Muscle layer of duodenum (tissue), 2 donors: ENCODE data around the gene NOVA1.
A peak's percentile ranks its signal among the peaks of the same experiment; 100 is the strongest.

ENCODE experiments used
- H3K27ac ChIP-seq: one replicate; pipeline ENCODE4 v1.7.0; 2013; ENCODE audit warnings: mild to moderate bottlenecking, low read length
- H3K27me3 ChIP-seq: one replicate; pipeline ENCODE4 v1.7.0; 2013; ENCODE audit warnings: low read depth, mild to moderate bottlenecking, control low read depth, low read length
- H3K36me3 ChIP-seq, 2 donors: one replicate each; pipeline ENCODE4 v1.7.0; 2013; ENCODE audit warnings: low read length in 2 of 2, control low read depth in 1 of 2, mild to moderate bottlenecking in 1 of 2; ENCODE audit not compliant: insufficient read depth in 2 of 2, control insufficient read depth in 1 of 2
- H3K4me1 ChIP-seq, 2 donors: one replicate each; pipeline ENCODE4 v1.7.0; 2013; ENCODE audit warnings: low read length in 2 of 2, mild to moderate bottlenecking in 2 of 2, control low read depth in 1 of 2, moderate library complexity in 1 of 2; ENCODE audit not compliant: insufficient read depth in 2 of 2, control insufficient read depth in 1 of 2
- H3K4me3 ChIP-seq, 2 donors: one replicate each; pipeline ENCODE4 v1.7.0; 2013; ENCODE audit warnings: low read length in 2 of 2, low read depth in 1 of 2, mild to moderate bottlenecking in 1 of 2
- H3K9me3 ChIP-seq, 2 donors: one replicate each; pipeline ENCODE4 v1.7.0; 2013; ENCODE audit warnings: low read length in 2 of 2, control low read depth in 1 of 2, mild to moderate bottlenecking in 1 of 2; ENCODE audit not compliant: control insufficient read depth in 1 of 2
- donor health status: healthy.

Gene NOVA1

DNA sequence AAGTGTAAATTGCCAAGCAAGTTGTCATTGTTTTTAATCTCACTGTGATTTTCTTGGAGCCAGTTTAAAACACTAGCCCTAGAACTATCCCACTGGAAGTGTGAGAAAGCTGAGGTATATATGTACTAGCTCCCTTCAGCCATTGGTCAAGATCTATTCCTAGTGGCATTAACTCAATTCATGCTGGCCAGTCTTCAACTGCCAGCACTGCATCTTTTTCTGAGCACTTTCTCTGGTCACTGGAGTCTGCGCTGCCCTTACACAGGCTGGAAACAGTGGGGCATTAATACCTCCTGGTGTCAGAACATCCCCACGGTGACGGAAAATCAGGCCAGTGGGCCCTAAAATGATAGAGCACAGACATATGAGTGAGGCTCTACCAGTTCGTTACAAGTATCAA, 4.0 kb upstream of the NOVA1 start:
- no peaks in the 10 kb centered on the region for H3K9me3 ChIP-seq
- no peaks in the 10 kb centered on the region for H3K36me3 ChIP-seq
- H3K4me3 ChIP-seq: no peak overlapping the region
- H3K27ac ChIP-seq: no peak overlapping the region
- no peaks in the 10 kb centered on the region for H3K4me1 ChIP-seq
- no peaks in the 10 kb centered on the region for H3K27me3 ChIP-seq

DNA sequence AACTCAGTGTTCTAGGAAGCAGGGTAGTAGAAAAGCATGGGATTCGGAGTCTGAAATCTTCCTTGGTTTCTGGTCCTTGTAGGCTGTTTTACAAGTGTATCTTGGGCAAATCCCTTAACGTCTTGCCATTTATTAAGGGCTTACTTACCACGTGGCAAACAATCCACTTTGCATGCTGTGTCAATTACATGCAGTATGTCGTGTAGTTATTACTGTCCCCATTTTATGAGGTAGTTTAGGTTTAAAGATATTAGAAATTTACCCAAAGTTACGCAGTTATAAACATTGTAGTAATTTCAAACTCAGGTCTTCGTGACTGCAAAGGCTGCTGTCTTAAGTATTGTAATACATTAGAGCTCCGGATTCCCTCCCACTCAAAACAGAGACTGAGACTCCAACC, 1.5 kb upstream of the NOVA1 start:
- peaks cover 0 to 8% of the 10 kb centered on the region in 2 donors for H3K4me1 ChIP-seq
- no peak overlapping the region for H3K27ac ChIP-seq
- H3K27me3 ChIP-seq: no peaks in the 10 kb centered on the region
- H3K36me3 ChIP-seq: no peaks in the 10 kb centered on the region
- H3K9me3 ChIP-seq: no peaks in the 10 kb centered on the region
- H3K4me3 ChIP-seq: peak overlapping the region in 1 of 2 donors; percentile 85

DNA sequence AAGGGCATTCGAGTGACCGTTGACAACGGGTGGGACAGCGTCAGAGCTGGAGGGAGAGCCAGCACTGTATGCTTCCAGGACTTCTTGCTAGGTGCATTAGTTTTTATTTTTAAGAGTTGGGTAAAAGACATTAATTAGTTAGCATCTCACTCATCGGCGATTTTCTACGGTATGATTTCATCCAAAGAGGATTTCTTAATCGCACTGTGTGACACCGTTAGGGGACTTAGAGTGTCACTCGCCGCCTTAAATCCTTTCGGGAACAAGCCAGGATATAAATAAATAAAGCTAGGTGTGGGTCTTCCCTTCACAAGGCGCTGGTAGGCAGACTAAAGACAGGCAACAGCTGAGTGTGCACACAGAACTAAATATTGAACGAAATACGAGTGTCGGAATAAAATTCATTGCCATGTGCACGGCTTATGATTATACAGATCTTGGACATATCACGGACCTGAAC, 869 bp upstream of the NOVA1 start:
- Histone ChIP-seq H3K4me1 (peaks cover 0 to 8% of the 10 kb centered on the region in 2 donors), H3K9me3 (no peaks in the 10 kb centered on the region), H3K36me3 (no peaks in the 10 kb centered on the region), H3K27ac (peak overlapping the region; percentile 30), H3K27me3 (no peaks in the 10 kb centered on the region), H3K4me3 (peak overlapping the region; percentile 63 to 85)

DNA sequence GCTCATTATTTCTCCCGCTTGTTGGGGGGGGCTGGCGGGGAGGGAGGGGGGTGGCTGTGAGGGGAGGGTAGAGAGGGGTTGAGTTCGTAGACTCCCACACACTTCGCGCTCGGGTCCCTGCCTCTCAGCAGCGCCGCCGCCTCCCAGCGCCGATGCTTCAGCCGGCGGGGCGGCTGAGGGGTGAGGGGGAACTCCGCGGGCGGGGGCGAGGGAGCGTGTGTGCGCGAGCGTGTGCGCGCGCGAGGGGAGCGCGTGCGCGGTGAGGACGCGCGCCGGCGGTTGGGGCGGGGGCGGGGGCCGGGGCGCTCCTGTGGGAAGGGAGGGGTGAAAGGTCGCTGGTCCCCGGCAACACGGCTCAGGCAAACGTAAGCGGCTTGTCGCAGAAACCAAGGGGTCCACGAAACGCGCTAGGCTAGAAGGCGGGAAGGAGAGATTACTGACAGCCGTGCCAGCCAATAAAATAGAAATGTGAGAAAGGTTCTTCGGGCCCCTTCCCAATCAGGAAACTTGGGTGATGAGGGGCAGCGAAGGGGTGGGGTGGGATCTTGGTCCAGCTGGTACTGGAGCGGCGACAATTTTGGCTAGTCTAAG, 343 bp upstream of the NOVA1 start:
- peaks cover 0 to 8% of the 10 kb centered on the region in 2 donors for H3K4me1 ChIP-seq
- peak overlapping the region; percentile 30 for H3K27ac ChIP-seq
- H3K9me3 ChIP-seq: no peaks in the 10 kb centered on the region
- H3K27me3 ChIP-seq: no peaks in the 10 kb centered on the region
- peak overlapping the region; percentile 63 to 85 for H3K4me3 ChIP-seq
- H3K36me3 ChIP-seq: no peaks in the 10 kb centered on the region

DNA sequence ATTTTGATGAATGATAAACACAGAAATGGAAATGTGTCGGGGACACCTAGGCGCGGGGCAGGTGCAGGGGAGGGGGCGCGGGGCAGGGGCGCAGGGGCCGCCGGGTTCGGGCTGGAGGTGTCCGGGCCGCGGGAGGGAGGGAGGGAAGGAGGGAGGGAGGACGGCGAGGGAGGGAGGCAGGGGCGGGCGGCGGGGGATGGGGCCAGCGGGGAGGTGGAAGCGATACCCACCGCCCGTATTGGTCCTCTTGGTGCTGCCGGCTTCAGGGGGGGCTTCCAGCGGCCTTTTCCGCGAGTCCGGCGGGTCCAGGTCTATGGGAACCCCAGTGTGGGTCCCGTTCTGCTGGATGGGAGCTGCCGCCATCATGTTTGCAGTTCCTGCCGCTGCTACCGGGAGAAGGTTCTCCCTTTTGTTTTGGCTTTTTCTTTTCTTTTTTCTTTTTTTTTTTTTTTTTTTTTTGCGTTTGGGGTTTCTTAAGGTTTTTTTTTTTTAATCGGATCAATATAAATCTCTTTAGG, 703 bp downstream of the NOVA1 start:
- Histone ChIP-seq H3K9me3 (no peaks in the 10 kb centered on the region), H3K36me3 (no peaks in the 10 kb centered on the region), H3K4me3 (peak overlapping the region; percentile 66 to 85), H3K27me3 (no peaks in the 10 kb centered on the region), H3K27ac (peak overlapping the region; percentile 45), H3K4me1 (peaks cover 0 to 8% of the 10 kb centered on the region in 2 donors)

DNA sequence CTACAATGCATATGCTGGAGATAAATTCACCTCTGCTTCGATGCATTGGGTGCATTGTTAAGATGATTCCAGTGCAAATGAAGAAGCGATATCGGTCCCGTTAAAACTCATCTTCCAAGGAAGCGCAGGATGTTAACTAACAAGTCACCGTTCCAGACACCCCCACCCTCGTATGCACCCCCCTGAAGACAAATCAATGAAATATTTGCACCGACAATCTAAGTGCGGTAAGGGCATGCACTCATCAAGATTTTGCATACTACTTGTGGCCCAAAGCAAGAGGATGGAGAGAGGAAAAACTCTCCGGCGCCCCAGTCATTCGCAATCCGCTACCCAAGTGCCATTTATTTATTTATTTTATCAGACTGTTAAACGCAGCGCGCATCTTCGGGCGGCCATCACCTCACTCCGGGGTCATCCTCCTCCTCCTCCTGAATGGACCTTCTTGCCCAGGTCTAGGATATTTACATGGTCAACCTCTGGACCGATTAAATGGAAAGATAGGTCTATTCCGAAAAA, 1.2 kb downstream of the NOVA1 start:
- no peaks in the 10 kb centered on the region for H3K9me3 ChIP-seq
- H3K27me3 ChIP-seq: no peaks in the 10 kb centered on the region
- H3K36me3 ChIP-seq: no peaks in the 10 kb centered on the region
- peak overlapping the region; percentile 66 to 85 for H3K4me3 ChIP-seq
- peaks cover 0 to 8% of the 10 kb centered on the region in 2 donors for H3K4me1 ChIP-seq
- H3K27ac ChIP-seq: no peak overlapping the region

DNA sequence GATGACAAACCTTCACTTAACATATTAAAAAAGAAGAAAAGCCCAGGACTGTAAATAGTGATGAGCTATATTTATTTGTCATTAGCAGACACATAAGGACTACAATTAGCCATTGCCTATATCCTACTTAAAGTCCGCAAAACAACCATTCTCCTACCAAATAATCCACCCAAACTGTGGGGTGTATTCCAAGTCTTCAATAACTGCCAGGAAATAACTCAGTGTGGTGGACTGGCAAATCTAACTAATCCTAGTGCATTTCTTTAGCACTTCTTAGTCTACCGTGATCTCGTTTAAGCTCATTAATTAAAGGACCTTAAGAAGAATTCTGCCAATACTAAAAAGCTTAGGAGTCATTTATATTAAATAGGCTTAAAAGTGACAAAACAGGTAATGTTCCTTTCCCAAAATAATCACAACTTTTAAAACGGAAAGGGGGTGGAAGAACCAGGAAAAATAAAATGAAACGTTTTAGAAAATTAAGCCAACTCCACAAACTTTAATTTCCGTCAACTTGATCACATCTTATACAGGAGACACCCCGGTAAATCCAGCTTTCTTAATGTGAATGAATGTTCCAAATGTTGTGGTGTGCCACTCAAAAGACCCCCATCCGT, 1.8 kb downstream of the NOVA1 start:
- H3K36me3 ChIP-seq: no peaks in the 10 kb centered on the region
- H3K9me3 ChIP-seq: no peaks in the 10 kb centered on the region
- no peaks in the 10 kb centered on the region for H3K27me3 ChIP-seq
- peak overlapping the region; percentile 66 to 85 for H3K4me3 ChIP-seq
- peaks cover 0 to 8% of the 10 kb centered on the region in 2 donors for H3K4me1 ChIP-seq
- no peak overlapping the region for H3K27ac ChIP-seq

DNA sequence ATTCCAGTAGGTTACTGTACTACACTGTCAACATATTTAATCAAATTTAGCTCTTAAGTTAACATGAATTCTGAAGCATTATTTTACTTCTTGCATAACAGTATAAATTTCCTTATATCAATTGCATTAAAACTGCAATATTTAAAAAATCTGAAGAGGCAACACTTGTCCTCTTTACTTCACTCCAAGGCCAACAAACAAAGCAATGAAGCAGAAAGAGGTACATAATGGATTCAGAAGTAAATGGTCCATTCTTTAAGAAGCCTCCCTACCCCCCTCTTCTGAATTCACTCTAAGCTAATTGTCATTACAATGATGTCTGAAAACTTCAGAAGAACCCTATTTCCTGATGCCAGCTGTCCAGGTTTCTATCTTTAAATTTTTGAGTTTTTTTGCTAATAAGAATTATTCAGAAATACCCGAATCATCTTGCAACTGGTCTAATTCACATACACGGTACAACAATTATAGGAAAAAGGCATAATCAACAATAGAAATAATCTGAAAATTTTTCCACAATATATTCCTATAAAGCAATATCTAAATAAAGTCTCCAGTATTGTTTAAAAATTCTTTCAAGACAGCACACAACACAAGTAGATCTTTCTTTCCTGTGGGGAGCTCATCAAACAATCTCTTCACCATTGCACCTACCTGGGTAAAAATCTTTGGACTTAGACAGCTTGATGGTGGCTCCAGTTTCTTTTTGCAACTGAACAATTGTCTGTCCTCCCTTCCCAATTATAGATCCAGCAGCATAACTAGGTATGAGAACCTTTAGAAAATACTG, 2.9 kb downstream of the NOVA1 start:
- H3K36me3 ChIP-seq: no peaks in the 10 kb centered on the region
- no peaks in the 10 kb centered on the region for H3K9me3 ChIP-seq
- H3K4me3 ChIP-seq: peak overlapping the region; percentile 66 to 85
- H3K4me1 ChIP-seq: peaks cover 0 to 8% of the 10 kb centered on the region in 2 donors
- H3K27me3 ChIP-seq: no peaks in the 10 kb centered on the region
- H3K27ac ChIP-seq: peak overlapping the region; percentile 14

DNA sequence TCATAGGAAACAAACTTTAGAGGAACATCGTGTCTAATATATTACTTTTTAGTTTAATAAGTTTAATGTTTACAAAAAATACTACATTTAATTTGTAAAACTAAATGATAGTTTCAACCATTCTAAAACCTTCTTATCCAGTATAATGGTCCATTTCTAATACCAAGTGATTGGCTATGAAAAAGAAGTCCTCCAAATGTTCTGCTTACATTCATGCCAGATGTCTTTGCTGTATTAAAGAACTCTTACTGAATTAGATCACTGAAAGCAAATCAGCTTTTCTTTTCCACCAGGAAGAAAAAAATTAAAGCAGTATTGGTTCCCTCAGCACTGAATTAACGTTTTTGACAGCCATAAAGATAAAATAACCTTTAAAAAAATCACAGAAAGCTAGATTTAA, 3.7 kb downstream of the NOVA1 start:
- Histone ChIP-seq H3K4me3 (no peak overlapping the region), H3K27me3 (no peaks in the 10 kb centered on the region), H3K9me3 (no peaks in the 10 kb centered on the region), H3K4me1 (peaks cover 0 to 8% of the 10 kb centered on the region in 2 donors), H3K36me3 (no peaks in the 10 kb centered on the region), H3K27ac (no peak overlapping the region)

DNA sequence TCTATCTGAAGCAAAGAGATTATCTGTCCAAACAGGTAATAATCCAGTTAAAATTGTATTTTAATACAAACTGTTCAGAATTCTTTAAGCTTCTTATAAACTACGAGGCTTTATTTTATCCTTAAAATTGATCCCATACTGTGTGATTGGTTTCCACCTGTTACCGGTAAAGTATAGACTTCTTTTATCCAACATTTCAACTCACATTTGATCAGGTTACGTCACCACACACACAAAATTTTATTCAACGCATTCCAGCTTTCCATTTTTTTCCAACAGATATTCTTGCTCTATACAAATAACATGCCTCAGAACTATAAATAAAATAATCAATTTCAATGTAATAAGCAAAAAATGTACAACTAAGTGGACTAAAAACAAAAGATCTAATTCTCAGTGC, 4.5 kb downstream of the NOVA1 start:
- no peak overlapping the region for H3K4me3 ChIP-seq
- H3K36me3 ChIP-seq: no peaks in the 10 kb centered on the region
- no peaks in the 10 kb centered on the region for H3K9me3 ChIP-seq
- no peaks in the 10 kb centered on the region for H3K27me3 ChIP-seq
- H3K4me1 ChIP-seq: peaks cover 0 to 8% of the 10 kb centered on the region in 2 donors
- H3K27ac ChIP-seq: no peak overlapping the region

DNA sequence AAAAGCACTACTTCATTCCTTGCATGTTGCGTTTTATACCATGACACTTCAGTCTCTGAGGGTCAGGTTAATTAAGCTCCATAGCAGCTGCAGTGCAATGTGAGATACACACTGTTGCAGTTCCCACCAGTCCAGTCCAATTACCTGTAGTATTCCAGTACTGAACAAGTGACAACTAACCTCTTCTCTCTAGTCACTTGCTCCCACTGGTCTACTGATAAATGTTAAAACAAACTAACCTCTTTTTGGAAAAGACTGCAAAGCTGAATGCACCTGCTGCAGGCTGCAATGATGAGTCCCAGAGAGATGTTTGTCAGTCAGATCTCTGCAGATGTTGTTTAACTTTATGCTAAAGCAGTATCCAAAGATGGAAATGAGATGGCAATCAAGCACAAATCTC, 7.9 kb downstream of the NOVA1 start:
- Histone ChIP-seq H3K4me3 (no peak overlapping the region), H3K27ac (no peak overlapping the region), H3K36me3 (no peaks in the 10 kb centered on the region), H3K4me1 (peaks cover 0 to 3% of the 10 kb centered on the region in 2 donors), H3K27me3 (no peaks in the 10 kb centered on the region), H3K9me3 (no peaks in the 10 kb centered on the region)
